Measurements from ENCODE around the gene SYNJ1. TPM values are rescaled to one million over a fixed set of nuclear protein-coding genes. Genes with fewer than 3 reads are reported as not detected.

The SYNJ1 gene
- total and polyA plus RNA-seq, 9 of the 15 experiments (the other 6 are each of a cell fraction or from before 2014, with no cell fraction given) = 2.4 to 10.6 (median 5.6) TPM

DNA sequence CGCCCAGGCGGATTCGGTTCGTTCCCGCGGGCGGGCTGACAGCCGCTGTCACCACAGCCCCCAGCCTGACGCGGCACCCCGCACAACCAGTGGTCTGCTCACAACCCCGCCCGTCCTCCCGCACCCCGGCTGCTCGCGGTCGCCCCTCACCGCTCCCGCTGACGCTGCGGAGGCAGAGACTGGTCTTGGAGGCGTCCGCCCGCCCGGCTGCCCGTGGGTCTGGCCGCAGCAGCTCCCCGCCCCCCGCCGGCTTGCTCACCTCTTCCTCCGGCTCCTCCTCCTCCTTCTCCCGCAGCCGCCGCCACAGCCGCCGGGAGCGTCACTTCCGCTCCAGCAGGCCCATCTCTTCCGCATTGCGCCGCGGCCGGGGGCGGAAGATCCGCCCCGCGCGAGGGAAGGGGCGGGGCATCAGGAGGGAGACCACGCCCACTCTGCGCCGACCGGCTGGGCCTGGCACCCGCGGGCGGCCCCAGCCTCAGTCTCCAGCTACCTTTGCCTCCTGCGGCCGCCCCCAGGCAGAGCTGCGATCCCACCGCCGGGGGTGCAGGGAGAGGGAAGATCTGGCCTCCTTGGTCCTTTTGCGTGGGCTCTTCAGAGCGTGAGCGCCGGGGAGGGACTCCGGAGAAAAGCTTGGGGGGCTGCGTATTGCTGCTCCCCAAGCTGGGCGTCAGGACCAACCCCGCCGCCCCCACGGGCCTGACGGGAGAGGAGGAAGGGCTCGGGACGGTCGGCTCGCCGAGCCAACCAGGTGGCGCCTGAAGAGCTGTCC, at the start of gene SYNJ1 (continued):
- TF ChIP-seq, protein P1, sequence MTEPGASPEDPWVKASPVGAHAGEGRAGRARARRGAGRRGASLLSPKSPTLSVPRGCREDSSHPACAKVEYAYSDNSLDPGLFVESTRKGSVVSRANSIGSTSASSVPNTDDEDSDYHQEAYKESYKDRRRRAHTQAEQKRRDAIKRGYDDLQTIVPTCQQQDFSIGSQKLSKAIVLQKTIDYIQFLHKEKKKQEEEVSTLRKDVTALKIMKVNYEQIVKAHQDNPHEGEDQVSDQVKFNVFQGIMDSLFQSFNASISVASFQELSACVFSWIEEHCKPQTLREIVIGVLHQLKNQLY (CRISPR knock-in tag; conservative IDR thresholded peaks at IDR 0.05) = peak in 1 of 2 experiments; percentile 84; a peak in 1 of 4 replicates
- TF ChIP-seq ZNF232 (CRISPR knock-in tag; IDR thresholded peaks at IDR 0.05) (peak; percentile 84), MAZ (CRISPR knock-in tag; conservative IDR thresholded peaks at IDR 0.05 in 1 of 2, IDR thresholded peaks at IDR 0.05 in 1 of 2) (peak; percentile 85 to 87), HSF4 (CRISPR knock-in tag; IDR thresholded peaks at IDR 0.05; ENCODE audit: borderline replicate concordance) (0 out of 2 replicates have a peak, but pooled peaks have one; percentile 49), NRF1 (conservative IDR thresholded peaks at IDR 0.05 in 1 of 2, IDR thresholded peaks at IDR 0.05 in 1 of 2) (peak; percentile 83 to 87), MEF2D (tag; conservative IDR thresholded peaks at IDR 0.05; ENCODE audit: low read depth) (no peak), ZNF212 (CRISPR knock-in tag; IDR thresholded peaks at IDR 0.05) (0 out of 2 replicates have a peak, but pooled peaks have one; percentile 43), FOSL1 (tag; conservative IDR thresholded peaks at IDR 0.05) (peak; percentile 44; the same call in 1 of the 2 replicates), RNF2 (IDR thresholded peaks at IDR 0.05) (no peak), EZH2 (IDR thresholded peaks at IDR 0.05; ENCODE audit: borderline replicate concordance, low read depth, low read length) (no peak), HDAC2 (IDR thresholded peaks at IDR 0.05) (peak; percentile 96), ELF4 (CRISPR knock-in tag; IDR thresholded peaks at IDR 0.05) (peak; percentile 77; the same call in 1 of the 2 replicates), MAFK (IDR thresholded peaks at IDR 0.05; ENCODE audit: low read length) (0 out of 2 replicates have a peak, but pooled peaks have one; percentile 19), MYC (IDR thresholded peaks at IDR 0.05; ENCODE audit: low read depth, low read length) (peak; percentile 67), MYC (CRISPR knock-in tag; IDR thresholded peaks at IDR 0.05; ENCODE audit: borderline replicate concordance, low read depth) (peak; percentile 58; the same call in 1 of the 2 replicates), NR4A1 (CRISPR knock-in tag; IDR thresholded peaks at IDR 0.05) (0 out of 2 replicates have a peak, but pooled peaks have one; percentile 36), NR4A1 (tag; IDR thresholded peaks at IDR 0.05) (no peak), SUPT5H (IDR thresholded peaks at IDR 0.05) (peak; percentile 91), NFXL1 (CRISPR knock-in tag; IDR thresholded peaks at IDR 0.05) (no peak; the same call in 1 of the 2 replicates), IRF2 (CRISPR knock-in tag; IDR thresholded peaks at IDR 0.05) (0 out of 2 replicates have a peak, but pooled peaks have one; percentile 32)
- TF ChIP-seq, protein P2, sequence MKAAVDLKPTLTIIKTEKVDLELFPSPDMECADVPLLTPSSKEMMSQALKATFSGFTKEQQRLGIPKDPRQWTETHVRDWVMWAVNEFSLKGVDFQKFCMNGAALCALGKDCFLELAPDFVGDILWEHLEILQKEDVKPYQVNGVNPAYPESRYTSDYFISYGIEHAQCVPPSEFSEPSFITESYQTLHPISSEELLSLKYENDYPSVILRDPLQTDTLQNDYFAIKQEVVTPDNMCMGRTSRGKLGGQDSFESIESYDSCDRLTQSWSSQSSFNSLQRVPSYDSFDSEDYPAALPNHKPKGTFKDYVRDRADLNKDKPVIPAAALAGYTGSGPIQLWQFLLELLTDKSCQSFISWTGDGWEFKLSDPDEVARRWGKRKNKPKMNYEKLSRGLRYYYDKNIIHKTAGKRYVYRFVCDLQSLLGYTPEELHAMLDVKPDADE (conservative IDR thresholded peaks at IDR 0.05; ENCODE audit: control insufficient read depth, low read depth, low read length) = peak; percentile 94; the same call in 1 of the 2 replicates
- TF ChIP-seq, protein P3, sequence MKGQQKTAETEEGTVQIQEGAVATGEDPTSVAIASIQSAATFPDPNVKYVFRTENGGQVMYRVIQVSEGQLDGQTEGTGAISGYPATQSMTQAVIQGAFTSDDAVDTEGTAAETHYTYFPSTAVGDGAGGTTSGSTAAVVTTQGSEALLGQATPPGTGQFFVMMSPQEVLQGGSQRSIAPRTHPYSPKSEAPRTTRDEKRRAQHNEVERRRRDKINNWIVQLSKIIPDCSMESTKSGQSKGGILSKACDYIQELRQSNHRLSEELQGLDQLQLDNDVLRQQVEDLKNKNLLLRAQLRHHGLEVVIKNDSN (CRISPR knock-in tag; IDR thresholded peaks at IDR 0.05) = no peak
- TF ChIP-seq, protein P4, sequence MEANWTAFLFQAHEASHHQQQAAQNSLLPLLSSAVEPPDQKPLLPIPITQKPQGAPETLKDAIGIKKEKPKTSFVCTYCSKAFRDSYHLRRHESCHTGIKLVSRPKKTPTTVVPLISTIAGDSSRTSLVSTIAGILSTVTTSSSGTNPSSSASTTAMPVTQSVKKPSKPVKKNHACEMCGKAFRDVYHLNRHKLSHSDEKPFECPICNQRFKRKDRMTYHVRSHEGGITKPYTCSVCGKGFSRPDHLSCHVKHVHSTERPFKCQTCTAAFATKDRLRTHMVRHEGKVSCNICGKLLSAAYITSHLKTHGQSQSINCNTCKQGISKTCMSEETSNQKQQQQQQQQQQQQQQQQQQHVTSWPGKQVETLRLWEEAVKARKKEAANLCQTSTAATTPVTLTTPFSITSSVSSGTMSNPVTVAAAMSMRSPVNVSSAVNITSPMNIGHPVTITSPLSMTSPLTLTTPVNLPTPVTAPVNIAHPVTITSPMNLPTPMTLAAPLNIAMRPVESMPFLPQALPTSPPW (CRISPR knock-in tag; IDR thresholded peaks at IDR 0.05) = peak; percentile 76

Measured in K562 (cell line).